ENCODE measurements around the gene PPP3CB.

- no peak for TF ChIP-seq CTCF (IDR thresholded peaks at IDR 0.05; ENCODE audit: poor library complexity)
- TF ChIP-seq EZH2phosphoT487 (IDR thresholded peaks at IDR 0.05; ENCODE audit: low read depth, severe bottlenecking, unreplicated experiment) = no peak
- TF ChIP-seq EZH2 (IDR thresholded peaks at IDR 0.05; ENCODE audit: borderline replicate concordance) = no peak
These were observed 1.6 kb downstream of the PPP3CB start for GRCh38 chr10:73494213-73494612.
